Heart left ventricle (tissue), 16 donors: ENCODE measurements around the gene ACSF3. TPM values are rescaled to one million over a fixed set of nuclear protein-coding genes. Genes with fewer than 3 reads are reported as not detected.

Experiments
- ATAC-seq, 4 donors: fragments of 200-7000 bp; cut with Tn5 transposase; one replicate each; pipeline ENCODE4 v1.9.1; 2020 to 2022; ENCODE audit warnings: moderate library complexity in 4 of 4, mild to moderate bottlenecking in 3 of 4, moderate number of reproducible peaks in 1 of 4
- DNase-seq, 5 donors: peaks; one replicate each; pipeline ENCODE4 v3.0.0-alpha.2; 2020
- H3K27ac ChIP-seq, 12 donors: fragments of 200-600 bp; sonication (generic) in 4 of 12; one replicate each; pipeline versions ENCODE4 v1.5.0 to v1.8.0; 2016 to 2022; ENCODE audit warnings: mild to moderate bottlenecking in 2 of 12
- H3K27me3 ChIP-seq, 9 donors: fragments of 200-600 bp; sonication (generic) in 2 of 9; one replicate each; pipeline versions ENCODE4 v1.5.1 to v1.8.0; 2016 to 2022; ENCODE audit warnings: mild to moderate bottlenecking in 3 of 9
- H3K36me3 ChIP-seq, 9 donors: fragments of 200-600 bp; sonication (generic) in 2 of 9; one replicate each; pipeline versions ENCODE4 v1.5.0 to v1.8.0; 2018 to 2022; ENCODE audit warnings: mild to moderate bottlenecking in 2 of 9
- H3K4me1 ChIP-seq, 12 donors: fragments of 200-600 bp; sonication (generic) in 4 of 12; one replicate each; pipeline versions ENCODE4 v1.5.0 to v1.8.0; 2016 to 2022; ENCODE audit warnings: mild to moderate bottlenecking in 3 of 12
- H3K4me3 ChIP-seq, 12 donors: fragments of 200-600 bp; sonication (generic) in 4 of 12; one replicate each; pipeline versions ENCODE4 v1.5.0 to v1.8.0; 2017 to 2022; ENCODE audit warnings: mild to moderate bottlenecking in 9 of 12, moderate library complexity in 4 of 12
- H3K9me3 ChIP-seq, 12 donors: fragments of 200-600 bp; sonication (generic) in 4 of 12; one replicate each; pipeline versions ENCODE4 v1.5.0 to v1.8.0; 2016 to 2022; ENCODE audit warnings: mild to moderate bottlenecking in 1 of 12
- CTCF ChIP-seq, 12 donors: fragments of 200-600 bp; sonication (generic) in 4 of 12; IDR thresholded peaks; one replicate each; pipeline versions ENCODE4 v1.5.0 to v1.8.0; 2018 to 2022; ENCODE audit warnings: antibody characterized with exemption in 12 of 12, mild to moderate bottlenecking in 5 of 12
- POLR2A ChIP-seq, 2 donors: fragments of 450-650 bp; IDR thresholded peaks; one replicate each; pipeline ENCODE4 v1.6.1; 2017; ENCODE audit warnings: antibody characterized with exemption in 2 of 2, mild to moderate bottlenecking in 2 of 2, moderate library complexity in 2 of 2
- WGBS, 4 donors: extraction: QIAGEN DNeasy Blood & Tissue Kit in 2 of 4; methylation state at CpG; one replicate each; pipeline versions ENCODE4 v1.1.5 to v1.1.7; 2013 to 2018; 5-methylcytosine and 5-hydroxymethylcytosine counted together
- intact Hi-C, 10 donors: fragments of 100-400 bp; cut with DNase I; formaldehyde crosslinking; loops; one replicate each; pipeline versions ENCODE4 v1.11.1 to v1.14.2; 2022
- polyA plus RNA-seq, 2 donors: library from polyadenylated mRNA; stranded (reverse); fragments of 200-250 nt; gene quantifications; one replicate each; pipeline ENCODE4 v1.2.3, GENCODE V29; 2013
- total RNA-seq, 9 donors: library from RNA; depleted of rRNA in 2 of 9; stranded (reverse); fragments of >200 nt in 2 of 9; fragmentation: NEBNext Ultra II Directional in 3 of 9; extraction: Animal tissue kit (Norgen Biotek cat#: 25700) in 3 of 9; gene quantifications; one replicate each; pipeline versions ENCODE4 v1.1.0 to v1.2.4, GENCODE V29; 2016 to 2023
- donor health status: ischemic (EF 13 %, LVEDD 7.1; RV severe dilation, severe dysfunction).
- donor health status: healthy with polysubstance abuse.
- donor health status: DM: no; HTN: yes; CAD: no.
- donor health status: DM: no; HTN: no; CAD: no.
- donor health status: ischemic (EF 25% LVEDD 6.9; RV normal size, moderate dysfunction).
- donor health status: ischemic (EF 25% LVEDD 5.7; RV mildly dilated, moderate dysfunction).
- donor health status: healthy.
- donor health status: DM: yes; HTN: yes; CAD: no.
- donor health status: ischemic (EF 35%, LVEDD 5.7; RV mildly dilated, moderate dysfunction).
- donor health status: nonischemic (EF 11% LVEDD 7.7; RV severe dilation, severe dysfunction).
- donor health status: DM: yes; HTN: yes; CAD: no.
- donor health status: PGD.
- donor health status: ischemic (EF 29% LVEDD 5.4; RV normal size, mild dysfunction).
- donor health status: nonischemic (EF 23%, LVEDD 6.1; RV moderate dilation, normal function).

Gene ACSF3
- total and polyA plus RNA-seq, 11 donors, result 10.3 to 26.3 (median 19.3) TPM

- H3K27me3 ChIP-seq, result peaks cover 0 to 49% (median 21%) of the 10 kb centered on the region in 9 donors
- no peak for TF ChIP-seq CTCF (IDR thresholded peaks at IDR 0.05)
- TF ChIP-seq POLR2A (IDR thresholded peaks at IDR 0.05), result no peak
- intact Hi-C loops, result loop anchor here in 1 of 10 donors (5.0 kb wide), 1 partner anchor 432 kb away; no protein-coding TSS in a partner anchor
- no peak overlapping the region for H3K4me3 ChIP-seq
- no peaks in the 10 kb centered on the region for H3K36me3 ChIP-seq
- DNase-seq (no peak), ATAC-seq (no peak)
- no peaks in the 10 kb centered on the region for H3K9me3 ChIP-seq
- no peak overlapping the region for H3K27ac ChIP-seq
- peaks cover 0 to 14% (median 8%) of the 10 kb centered on the region in 12 donors for H3K4me1 ChIP-seq
- WGBS, 4 donors, result 73 to 76% (median 75%) methylated on average over 18 to 23 of the region's 23 CpGs
These were observed 80.6 kb downstream of the ACSF3 start for GRCh38 chr16:89174055-89174827.

GRCh38 chr16:89174877-89175276 is 81.2 kb downstream of the ACSF3 start:
- Histone ChIP-seq H3K4me1 (peaks cover 0 to 14% (median 8%) of the 10 kb centered on the region in 12 donors), H3K27ac (no peak overlapping the region), H3K27me3 (peaks cover 0 to 48% (median 14%) of the 10 kb centered on the region in 9 donors), H3K9me3 (no peaks in the 10 kb centered on the region), H3K36me3 (no peaks in the 10 kb centered on the region), H3K4me3 (no peak overlapping the region)
- DNase-seq (no peak), ATAC-seq (no peak)
- WGBS, 4 donors, result 70 to 80% (median 76%) methylated on average over 11 to 14 of the region's 14 CpGs
- intact Hi-C loops, result loop anchor here in 1 of 10 donors (5.0 kb wide), 1 partner anchor 433 kb away; no protein-coding TSS in a partner anchor
- TF ChIP-seq POLR2A (IDR thresholded peaks at IDR 0.05), result no peak

- no peak for TF ChIP-seq CTCF (IDR thresholded peaks at IDR 0.05)
- TF ChIP-seq POLR2A (IDR thresholded peaks at IDR 0.05), result no peak
- ATAC-seq, result no peak
- WGBS, 4 donors, result 49 to 59% (median 53%) methylated on average over 14 to 20 of the region's 20 CpGs
- Histone ChIP-seq H3K4me3 (no peak overlapping the region), H3K9me3 (no peaks in the 10 kb centered on the region), H3K4me1 (peaks cover 0 to 14% (median 7%) of the 10 kb centered on the region in 12 donors), H3K36me3 (no peaks in the 10 kb centered on the region), H3K27me3 (peaks cover 0 to 48% (median 9%) of the 10 kb centered on the region in 9 donors), H3K27ac (no peak overlapping the region)
- DNase-seq, result no peak
- intact Hi-C loops, result no loop called here
These were observed 81.9 kb downstream of the ACSF3 start for GRCh38 chr16:89175280-89176146.

- no peaks in the 10 kb centered on the region for H3K36me3 ChIP-seq
- no peak for DNase-seq
- no peak for TF ChIP-seq CTCF (IDR thresholded peaks at IDR 0.05)
- no peak for TF ChIP-seq POLR2A (IDR thresholded peaks at IDR 0.05)
- H3K9me3 ChIP-seq, result no peaks in the 10 kb centered on the region
- no peak overlapping the region for H3K4me3 ChIP-seq
- no peak overlapping the region for H3K27ac ChIP-seq
- ATAC-seq, result no peak
- WGBS, 4 donors, result 77 to 83% (median 81%) methylated on average over 6 to 27 of the region's 27 CpGs
- H3K27me3 ChIP-seq, result peaks cover 0 to 48% (median 6%) of the 10 kb centered on the region in 9 donors
- peaks cover 0 to 7% (median 1%) of the 10 kb centered on the region in 12 donors for H3K4me1 ChIP-seq
- intact Hi-C loops, result no loop called here
These were observed 82.6 kb downstream of the ACSF3 start for GRCh38 chr16:89176147-89176690.
